IMR-90 (cell line): ENCODE results near the gene INSYN1.

Experiments used
- MAZ ChIP-seq: IDR thresholded peaks from 2 replicates; pipeline ENCODE4 v1.6.1; 2012; ENCODE audit warnings: low read depth, mild to moderate bottlenecking, low read length, improper control_type of control experiment, moderate library complexity, borderline replicate concordance
- NFE2L2 ChIP-seq: fragments of 150-350 bp; IDR thresholded peaks from 2 replicates; pipeline ENCODE4 v1.6.1; 2016; ENCODE audit warnings: low read depth, mild to moderate bottlenecking, low read length
- POLR2A ChIP-seq: IDR thresholded peaks from 2 replicates; pipeline ENCODE4 v1.6.1; 2012; ENCODE audit warnings: mild to moderate bottlenecking, low read depth, low read length
- SMC3 ChIP-seq: fragments of 150-350 bp; IDR thresholded peaks from 2 replicates; pipeline ENCODE4 v1.6.1; 2016; ENCODE audit warnings: low read depth, mild to moderate bottlenecking, antibody characterized with exemption, low read length, moderate library complexity
- TF ChIP-seq, protein P1 (sequence below): conservative IDR thresholded peaks from 2 replicates; pipeline ENCODE4 v1.5.1; 2012; ENCODE audit warnings: mild to moderate bottlenecking, low read depth, low read length, improper control_type of control experiment

GRCh38 chr15:73749533-73749932, 3.6 kb downstream of the INSYN1 start:
- TF ChIP-seq, protein P1, sequence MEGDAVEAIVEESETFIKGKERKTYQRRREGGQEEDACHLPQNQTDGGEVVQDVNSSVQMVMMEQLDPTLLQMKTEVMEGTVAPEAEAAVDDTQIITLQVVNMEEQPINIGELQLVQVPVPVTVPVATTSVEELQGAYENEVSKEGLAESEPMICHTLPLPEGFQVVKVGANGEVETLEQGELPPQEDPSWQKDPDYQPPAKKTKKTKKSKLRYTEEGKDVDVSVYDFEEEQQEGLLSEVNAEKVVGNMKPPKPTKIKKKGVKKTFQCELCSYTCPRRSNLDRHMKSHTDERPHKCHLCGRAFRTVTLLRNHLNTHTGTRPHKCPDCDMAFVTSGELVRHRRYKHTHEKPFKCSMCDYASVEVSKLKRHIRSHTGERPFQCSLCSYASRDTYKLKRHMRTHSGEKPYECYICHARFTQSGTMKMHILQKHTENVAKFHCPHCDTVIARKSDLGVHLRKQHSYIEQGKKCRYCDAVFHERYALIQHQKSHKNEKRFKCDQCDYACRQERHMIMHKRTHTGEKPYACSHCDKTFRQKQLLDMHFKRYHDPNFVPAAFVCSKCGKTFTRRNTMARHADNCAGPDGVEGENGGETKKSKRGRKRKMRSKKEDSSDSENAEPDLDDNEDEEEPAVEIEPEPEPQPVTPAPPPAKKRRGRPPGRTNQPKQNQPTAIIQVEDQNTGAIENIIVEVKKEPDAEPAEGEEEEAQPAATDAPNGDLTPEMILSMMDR, result no peak
- TF ChIP-seq POLR2A, result no peak
- no peak for TF ChIP-seq NFE2L2
- no peak for TF ChIP-seq SMC3
- no peak for TF ChIP-seq MAZ
